K562 (cell line): ENCODE data around the gene EXOC3L2. TPM values are rescaled to one million over a fixed set of nuclear protein-coding genes. Genes with fewer than 3 reads are reported as not detected.

Experiments used
- ATAC-seq: fragments of 200-7000 bp; cut with Tn5 transposase; 3 replicates; pipeline ENCODE4 v1.9.1; 2020; ENCODE audit warnings: moderate library complexity
- BruUV-seq: library from RNA; stranded (reverse); fragments of 400-500 nt; replicated peaks from 2 replicates; lab custom pipeline; 2021; lab: Mats Ljungman, UMichigan
- CTCF ChIA-PET: fragments of 300-600 bp; formaldehyde crosslinking; extraction: SDS; loops from one replicate; lab custom pipeline; 2021; ENCODE audit warnings: low intra/inter-chr PET ratio; lab: Yijun Ruan, JAX
- POLR2A ChIA-PET: fragments of 300-600, 350-650 bp; sonication (Branson Sonifier 250); formaldehyde crosslinking; extraction: SDS; loops from one replicate; lab custom pipeline; 2021; ENCODE audit warnings: antibody characterized with exemption, inconsistent platforms; lab: Yijun Ruan, JAX
- DNase-seq, 4 experiments: peaks; one replicate each; pipeline versions ENCODE4 v3.0.0 to v3.0.0-alpha.2; 2011 to 2018; ENCODE audit warnings: low spot score in 3 of 4, mixed read lengths in 3 of 4; ENCODE audit errors: extremely low read depth in 1 of 4
- FAIRE-seq: peaks from 2 replicates; lab custom pipeline; 2011; peaks lifted over from hg19 to GRCh38; lab: Jason Lieb, UNC
- H2AFZ ChIP-seq: 2 replicates; pipeline ENCODE4 v1.6.0; 2011; ENCODE audit warnings: low read depth, low read length, control low read depth, inconsistent platforms
- H3K27ac ChIP-seq: fragments of 200-600 bp; 3 replicates; pipeline ENCODE4 v1.8.0; 2011; ENCODE audit warnings: low read depth, mild to moderate bottlenecking, control low read depth, inconsistent platforms, low read length, moderate library complexity, mixed read lengths; ENCODE audit errors: extremely low read depth
- H3K27me3 ChIP-seq, 2 experiments: fragments of 300-600 bp in 1 of 2; 2 replicates in 1 of 2; 3 replicates in 1 of 2; pipeline versions ENCODE4 v1.6.0 to v1.8.0; 2011; ENCODE audit warnings: inconsistent platforms in 2 of 2, low read length in 2 of 2, mild to moderate bottlenecking in 1 of 2, mixed read lengths in 1 of 2, moderate library complexity in 1 of 2; ENCODE audit not compliant: control insufficient read depth in 2 of 2, insufficient read depth in 2 of 2
- H3K36me3 ChIP-seq: fragments of 300-600 bp; 3 replicates; pipeline ENCODE4 v1.8.0; 2011; ENCODE audit warnings: mild to moderate bottlenecking, low read length, inconsistent platforms; ENCODE audit not compliant: control insufficient read depth, insufficient read depth
- H3K4me1 ChIP-seq, 2 experiments: fragments of 200-600 bp in 1 of 2; replicated peaks in 1 of 2; 2 replicates in 1 of 2; 3 replicates in 1 of 2; pipeline versions ENCODE4 v1.5.1 to v1.8.0; 2011; ENCODE audit warnings: inconsistent platforms in 2 of 2, low read length in 2 of 2, mild to moderate bottlenecking in 1 of 2, mixed read lengths in 1 of 2, moderate library complexity in 1 of 2; ENCODE audit not compliant: control insufficient read depth in 2 of 2, insufficient read depth in 2 of 2
- H3K4me2 ChIP-seq: 2 replicates; pipeline ENCODE4 v1.6.1; 2011; ENCODE audit warnings: low read length, control low read depth, inconsistent platforms, mixed read lengths; ENCODE audit not compliant: insufficient read depth
- H3K4me3 ChIP-seq: fragments of 200-600 bp; sonication (generic), shearing (Covaris generic); 2 replicates; pipeline ENCODE4 v1.5.1; 2016; ENCODE audit warnings: control low read depth, inconsistent platforms
- H3K79me2 ChIP-seq: fragments of 200-600 bp; 3 replicates; pipeline ENCODE4 v1.8.0; 2011; ENCODE audit warnings: low read length, inconsistent platforms; ENCODE audit not compliant: control insufficient read depth, insufficient read depth
- H3K9ac ChIP-seq, 2 experiments: 2 replicates each; pipeline versions ENCODE4 v1.6.0 to v1.6.1; 2011; ENCODE audit warnings: low read depth in 2 of 2, low read length in 2 of 2, control low read depth in 1 of 2, inconsistent platforms in 1 of 2, mild to moderate bottlenecking in 1 of 2, mixed read lengths in 1 of 2; ENCODE audit not compliant: insufficient read depth in 1 of 2
- H3K9me1 ChIP-seq: one replicate; pipeline ENCODE4 v1.6.0; 2011; ENCODE audit warnings: inconsistent platforms, mild to moderate bottlenecking, low read length, moderate library complexity; ENCODE audit not compliant: control insufficient read depth, insufficient read depth
- H3K9me3 ChIP-seq: replicated peaks from 2 replicates; pipeline ENCODE4 v1.5.1; 2011; ENCODE audit warnings: low read depth, low read length, inconsistent platforms; ENCODE audit not compliant: control insufficient read depth, insufficient read depth
- H4K20me1 ChIP-seq: replicated peaks from 2 replicates; pipeline ENCODE4 v1.6.1; 2011; ENCODE audit warnings: low read length, inconsistent platforms, mixed read lengths; ENCODE audit not compliant: control insufficient read depth, insufficient read depth
- CBX2 ChIP-seq: fragments of 200-600 bp; sonication (generic); IDR thresholded peaks from one replicate; pipeline ENCODE4 v1.6.1; 2012; ENCODE audit warnings: mild to moderate bottlenecking, low read length, inconsistent platforms; ENCODE audit not compliant: insufficient read depth, poor library complexity, severe bottlenecking
- CTBP1 ChIP-seq: fragments of 450-650 bp; IDR thresholded peaks from 2 replicates; pipeline ENCODE4 v1.6.1; 2016; ENCODE audit warnings: borderline replicate concordance
- MAFG ChIP-seq: fragments of 450-650 bp; conservative IDR thresholded peaks from 2 replicates; pipeline ENCODE4 v1.6.1; 2016; ENCODE audit warnings: missing genetic modification characterization, missing compliant biosample characterization
- MEF2D ChIP-seq: conservative IDR thresholded peaks from 2 replicates; pipeline ENCODE4 v1.6.1; 2016; ENCODE audit warnings: low read depth, missing genetic modification characterization, missing compliant biosample characterization
- RBFOX2 ChIP-seq: fragments of 200-400 bp; formaldehyde crosslinking; IDR thresholded peaks from 2 replicates; pipeline ENCODE4 v1.6.1; 2017; ENCODE audit warnings: low read depth, mild to moderate bottlenecking, low read length, moderate library complexity
- RHOXF2B ChIP-seq: fragments of 250-450 bp; sonication (Bioruptor Pico); conservative IDR thresholded peaks from 2 replicates; pipeline ENCODE4 v1.5.1; 2021
- SMAD4 ChIP-seq: fragments of 250-450 bp; sonication (Bioruptor Pico); conservative IDR thresholded peaks from 2 replicates; pipeline ENCODE4 v1.8.0; 2021; ENCODE audit warnings: inconsistent platforms, mild to moderate bottlenecking, moderate library complexity
- TAF15 ChIP-seq: fragments of 200-400 bp; formaldehyde crosslinking; IDR thresholded peaks from 2 replicates; pipeline ENCODE4 v1.6.1; 2017; ENCODE audit warnings: mild to moderate bottlenecking, low read depth, low read length, moderate library complexity
- ZNF507 ChIP-seq: conservative IDR thresholded peaks from 2 replicates; pipeline ENCODE4 v1.6.1; 2017; ENCODE audit warnings: missing genetic modification characterization, missing compliant biosample characterization
- WGBS: fragments of 100-300 bp; shearing (Covaris generic); methylation state at CpG from one replicate; pipeline ENCODE4 v1.1.6; 2016; ENCODE audit warnings: low coverage, mixed read lengths; ENCODE audit not compliant: insufficient coverage; ENCODE audit errors: missing lambda C conversion rate; 5-methylcytosine and 5-hydroxymethylcytosine counted together
- in situ Hi-C: fragments of 300-500 bp; cut with MboI; formaldehyde crosslinking; loops from 4 replicates; pipeline ENCODE4 v1.15.0; 2018; ENCODE audit warnings: inconsistent platforms, mixed read lengths
- intact Hi-C: fragments of 100-400 bp; cut with micrococcal nuclease; formaldehyde crosslinking; loops from 2 replicates; pipeline ENCODE4 v1.14.2; 2022
- polyA plus RNA-seq, 8 experiments: library from polyadenylated mRNA; depleted of rRNA in 4 of 8; stranded (reverse) in 5 of 8; unstranded in 3 of 8; fragments of >200 nt; fragmentation: Nextera tagmentation in 2 of 8; fragmentation: Illumina TruSeq in 1 of 8; extraction: Ambion mirVana in 2 of 8; extraction: Trizol in 1 of 8; gene quantifications; 2 replicates each; pipeline versions ENCODE4 v1.2.1 to v1.2.3, GENCODE V29; 2011 to 2014; ENCODE audit warnings: inconsistent platforms in 1 of 8, missing spikeins in 1 of 8
- total RNA-seq, 7 experiments: library from RNA; depleted of rRNA in 6 of 7; stranded (reverse); fragments of >200 nt in 6 of 7; fragmentation: Illumina TruSeq in 2 of 7; extraction: Trizol in 2 of 7; gene quantifications; 2 replicates each; pipeline versions ENCODE4 v1.2.1 to v1.2.3, GENCODE V29; 2011 to 2021; ENCODE audit warnings: low replicate concordance in 1 of 7
- TF ChIP-seq, protein P1 (sequence below), 2 experiments: fragments of 450-650 bp; formaldehyde crosslinking in 1 of 2; IDR thresholded peaks; 2 replicates each; pipeline versions ENCODE4 v1.4.0 to v1.6.1; 2014 to 2020; ENCODE audit warnings: mild to moderate bottlenecking in 2 of 2, borderline replicate concordance in 1 of 2, low read depth in 1 of 2

The EXOC3L2 gene
- total and polyA plus RNA-seq, 9 of the 15 experiments (the other 6 are each of a cell fraction or from before 2014, with no cell fraction given): 0.31 to 19.0 (median 2.4) TPM

DNA sequence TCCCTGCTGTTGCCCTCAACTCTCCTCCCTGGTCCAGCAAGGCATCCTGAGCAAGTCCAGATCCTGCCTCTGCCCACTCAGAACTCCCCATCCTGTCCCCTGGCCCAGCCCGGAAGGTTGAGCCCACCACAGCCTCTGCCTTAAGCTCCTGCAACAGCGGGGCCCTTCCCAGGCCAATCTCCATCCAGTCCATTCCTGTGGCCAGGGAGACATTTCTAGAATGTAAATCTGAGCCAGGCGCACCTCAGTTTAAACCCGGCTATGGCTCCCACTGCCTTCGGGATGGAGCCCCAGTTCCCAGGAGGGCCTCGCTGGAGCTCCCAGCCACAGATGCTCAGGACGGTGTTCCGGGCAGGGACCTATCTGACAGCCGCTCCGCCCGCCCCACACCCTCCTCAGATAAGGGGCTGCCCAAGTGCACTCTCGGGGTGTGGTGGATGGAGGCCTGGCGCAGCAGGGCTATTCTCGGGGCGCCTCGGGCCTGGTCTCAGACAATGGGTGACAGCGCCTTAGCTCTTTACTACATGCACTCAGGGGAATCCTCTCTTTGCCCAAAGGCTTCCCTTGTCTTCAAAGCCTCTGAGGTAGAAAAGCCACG lies 72.5 kb downstream of the EXOC3L2 start:
- peaks cover 41 to 49% of the 10 kb centered on the region in 2 experiments for H3K4me1 ChIP-seq
- DNase-seq: no peak
- peak overlapping the region in 1 of 2 experiments; percentile 84; a peak in 2 of 4 replicates for H3K9ac ChIP-seq
- ChIA-PET POLR2A (interaction anchor here (0.6 to 2.2 kb wide), 7 partner anchors 8 to 304 kb away, joined by 3 to 6 read pairs (median 3); no protein-coding TSS in a partner anchor), CTCF (no interaction called here)
- no peak overlapping the region for H3K4me3 ChIP-seq
- no peak overlapping the region for H3K4me2 ChIP-seq
- no peaks in the 10 kb centered on the region for H3K27me3 ChIP-seq
- peaks cover 4% of the 10 kb centered on the region; the same call in 1 of the 2 replicates for H4K20me1 ChIP-seq
- H3K79me2 ChIP-seq: peaks cover 23% of the 10 kb centered on the region
- TF ChIP-seq ZNF507 (tag) (no peak), MAFG (no peak), RHOXF2B (CRISPR knock-in tag) (no peak), RBFOX2 (0 out of 2 replicates have a peak, but pooled peaks have one; percentile 9), SMAD4 (CRISPR knock-in tag) (no peak), TAF15 (no peak), CTBP1 (peak; percentile 20; the same call in 1 of the 2 replicates), CBX2 (no peak), MEF2D (tag) (no peak)
- TF ChIP-seq, protein P1, sequence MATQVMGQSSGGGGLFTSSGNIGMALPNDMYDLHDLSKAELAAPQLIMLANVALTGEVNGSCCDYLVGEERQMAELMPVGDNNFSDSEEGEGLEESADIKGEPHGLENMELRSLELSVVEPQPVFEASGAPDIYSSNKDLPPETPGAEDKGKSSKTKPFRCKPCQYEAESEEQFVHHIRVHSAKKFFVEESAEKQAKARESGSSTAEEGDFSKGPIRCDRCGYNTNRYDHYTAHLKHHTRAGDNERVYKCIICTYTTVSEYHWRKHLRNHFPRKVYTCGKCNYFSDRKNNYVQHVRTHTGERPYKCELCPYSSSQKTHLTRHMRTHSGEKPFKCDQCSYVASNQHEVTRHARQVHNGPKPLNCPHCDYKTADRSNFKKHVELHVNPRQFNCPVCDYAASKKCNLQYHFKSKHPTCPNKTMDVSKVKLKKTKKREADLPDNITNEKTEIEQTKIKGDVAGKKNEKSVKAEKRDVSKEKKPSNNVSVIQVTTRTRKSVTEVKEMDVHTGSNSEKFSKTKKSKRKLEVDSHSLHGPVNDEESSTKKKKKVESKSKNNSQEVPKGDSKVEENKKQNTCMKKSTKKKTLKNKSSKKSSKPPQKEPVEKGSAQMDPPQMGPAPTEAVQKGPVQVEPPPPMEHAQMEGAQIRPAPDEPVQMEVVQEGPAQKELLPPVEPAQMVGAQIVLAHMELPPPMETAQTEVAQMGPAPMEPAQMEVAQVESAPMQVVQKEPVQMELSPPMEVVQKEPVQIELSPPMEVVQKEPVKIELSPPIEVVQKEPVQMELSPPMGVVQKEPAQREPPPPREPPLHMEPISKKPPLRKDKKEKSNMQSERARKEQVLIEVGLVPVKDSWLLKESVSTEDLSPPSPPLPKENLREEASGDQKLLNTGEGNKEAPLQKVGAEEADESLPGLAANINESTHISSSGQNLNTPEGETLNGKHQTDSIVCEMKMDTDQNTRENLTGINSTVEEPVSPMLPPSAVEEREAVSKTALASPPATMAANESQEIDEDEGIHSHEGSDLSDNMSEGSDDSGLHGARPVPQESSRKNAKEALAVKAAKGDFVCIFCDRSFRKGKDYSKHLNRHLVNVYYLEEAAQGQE (IDR thresholded peaks at IDR 0.05; ENCODE audit: borderline replicate concordance): no peak
- TF ChIP-seq, protein P1 (CRISPR knock-in tag; IDR thresholded peaks at IDR 0.05; ENCODE audit: low read depth): no peak
- intact Hi-C loops (no loop called here), in situ Hi-C loops (no loop called here)
- no TSS peak for BruUV-seq
- FAIRE-seq: no peak
- no peaks in the 10 kb centered on the region for H3K9me1 ChIP-seq
- 59% methylated on average over 17 of the region's 18 CpGs for WGBS
- no peak overlapping the region for H2AFZ ChIP-seq
- no peaks in the 10 kb centered on the region for H3K9me3 ChIP-seq
- no peak for ATAC-seq
- no peaks in the 10 kb centered on the region for H3K36me3 ChIP-seq
- no peak overlapping the region for H3K27ac ChIP-seq
